K562 (cell line): Measurements from ENCODE around the gene LPAR2. TPM values are rescaled to one million over a fixed set of nuclear protein-coding genes. Genes with fewer than 3 reads are reported as not detected.

Experiments
- ARID4B ChIP-seq: sonication (generic); formaldehyde crosslinking; IDR thresholded peaks from 2 replicates; pipeline ENCODE4 v1.8.0; 2022; ENCODE audit warnings: mild to moderate bottlenecking, missing genetic modification reagents
- CBX8 ChIP-seq: fragments of 200-600 bp; sonication (generic); IDR thresholded peaks from 2 replicates; pipeline ENCODE4 v1.6.1; 2012; ENCODE audit warnings: borderline replicate concordance, mixed run types, low read depth, mild to moderate bottlenecking, moderate library complexity, mixed read lengths, low read length, control low read depth, inconsistent platforms; ENCODE audit not compliant: poor library complexity, severe bottlenecking; ENCODE audit errors: extremely low read depth
- DMBX1 ChIP-seq: fragments of 250-450 bp; sonication (Bioruptor Pico); IDR thresholded peaks from 2 replicates; pipeline ENCODE4 v1.8.0; 2022; ENCODE audit warnings: inconsistent platforms, mild to moderate bottlenecking, moderate library complexity, borderline replicate concordance
- EP300 ChIP-seq: IDR thresholded peaks from 2 replicates; pipeline ENCODE4 v1.6.1; 2012; ENCODE audit warnings: low read length, improper control_type of control experiment
- ESRRB ChIP-seq: fragments of 250-450 bp; sonication (Bioruptor Pico); IDR thresholded peaks from 2 replicates; pipeline ENCODE4 v1.5.0; 2020; ENCODE audit warnings: mild to moderate bottlenecking, moderate library complexity, borderline replicate concordance
- HOXB6 ChIP-seq: fragments of 250-450 bp; sonication (Bioruptor Pico); IDR thresholded peaks from 2 replicates; pipeline ENCODE4 v1.5.1; 2022; ENCODE audit warnings: mild to moderate bottlenecking, borderline replicate concordance
- PHF8 ChIP-seq: fragments of 200-600 bp; sonication (generic); IDR thresholded peaks from 2 replicates; pipeline ENCODE4 v1.6.1; 2012; ENCODE audit warnings: mixed run types, mild to moderate bottlenecking, inconsistent platforms, low read length, moderate library complexity, borderline replicate concordance
- RBM39 ChIP-seq: fragments of 200-400 bp; formaldehyde crosslinking; optimal IDR thresholded peaks from 2 replicates; pipeline ENCODE3; 2018; ENCODE audit warnings: low read depth, low read length
- TCF15 ChIP-seq: fragments of 250-450 bp; sonication (Bioruptor Pico); IDR thresholded peaks from 2 replicates; pipeline ENCODE4 v1.8.0; 2022; ENCODE audit warnings: moderate library complexity, mild to moderate bottlenecking, inconsistent platforms
- ZBED1 ChIP-seq: IDR thresholded peaks from 2 replicates; pipeline ENCODE4 v1.6.1; 2014
- ZNF212 ChIP-seq: fragments of 450-650 bp; formaldehyde crosslinking; IDR thresholded peaks from 2 replicates; pipeline ENCODE4 v1.4.0; 2020; ENCODE audit warnings: mild to moderate bottlenecking
- ZNF707 ChIP-seq: fragments of 250-450 bp; sonication (Bioruptor Pico); conservative IDR thresholded peaks from 2 replicates; pipeline ENCODE4 v1.8.0; 2022; ENCODE audit warnings: inconsistent platforms, mild to moderate bottlenecking, moderate library complexity
- ZNF740 ChIP-seq, 3 experiments: fragments of 200-800 bp in 1 of 3; sonication (Bioruptor generic) in 1 of 3; sonication (generic) in 1 of 3; formaldehyde crosslinking in 1 of 3; IDR thresholded peaks; 2 replicates each; pipeline versions ENCODE4 v1.6.1 to v1.8.0; 2016 to 2022; ENCODE audit warnings: mild to moderate bottlenecking in 2 of 3, missing compliant biosample characterization in 2 of 3, missing genetic modification characterization in 2 of 3, missing genetic modification reagents in 1 of 3
- polyA plus RNA-seq, 8 experiments: library from polyadenylated mRNA; depleted of rRNA in 4 of 8; stranded (reverse) in 5 of 8; unstranded in 3 of 8; fragments of >200 nt; fragmentation: Nextera tagmentation in 2 of 8; fragmentation: Illumina TruSeq in 1 of 8; extraction: Ambion mirVana in 2 of 8; extraction: Trizol in 1 of 8; gene quantifications; 2 replicates each; pipeline versions ENCODE4 v1.2.1 to v1.2.3, GENCODE V29; 2011 to 2014; ENCODE audit warnings: inconsistent platforms in 1 of 8, missing spikeins in 1 of 8
- total RNA-seq, 7 experiments: library from RNA; depleted of rRNA in 6 of 7; stranded (reverse); fragments of >200 nt in 6 of 7; fragmentation: Illumina TruSeq in 2 of 7; extraction: Trizol in 2 of 7; gene quantifications; 2 replicates each; pipeline versions ENCODE4 v1.2.1 to v1.2.3, GENCODE V29; 2011 to 2021; ENCODE audit warnings: low replicate concordance in 1 of 7

The LPAR2 gene
- total and polyA plus RNA-seq, 9 of the 15 experiments (the other 6 are each of a cell fraction or from before 2014, with no cell fraction given): 0.63 to 13.8 (median 4.4) TPM

GRCh38 chr19:19643158-19644053 lies 15.4 kb upstream of the LPAR2 start, which contains the start of gene GMIP (continued):
- TF ChIP-seq ZNF707 (no peak), CBX8 (no peak), ARID4B (CRISPR knock-in tag) (no peak; the same call in 1 of the 2 replicates), RBM39 (no peak), HOXB6 (no peak), TCF15 (CRISPR knock-in tag) (no peak), ZNF740 (CRISPR knock-in tag; IDR thresholded peaks at IDR 0.05) (no peak), ZNF740 (tag; IDR thresholded peaks at IDR 0.05) (no peak), ZNF212 (CRISPR knock-in tag) (no peak), ESRRB (CRISPR knock-in tag) (no peak), EP300 (no peak), PHF8 (peak; percentile 81; the same call in 1 of the 2 replicates), ZBED1 (no peak), DMBX1 (no peak)
